Subcutaneous abdominal adipose tissue (tissue), 5 donors: ENCODE data around the gene FKBP2.
A peak's percentile ranks its signal among the peaks of the same experiment; 100 is the strongest.

Experiments
- H3K27ac ChIP-seq: one replicate; pipeline ENCODE4 v1.7.0; 2013; ENCODE audit warnings: low read depth, mild to moderate bottlenecking, inconsistent platforms, low read length, moderate library complexity
- H3K27me3 ChIP-seq, 5 donors: one replicate each; pipeline ENCODE4 v1.7.0; 2013; ENCODE audit warnings: low read length in 5 of 5, inconsistent platforms in 1 of 5; ENCODE audit not compliant: control insufficient read depth in 5 of 5, insufficient read depth in 4 of 5
- H3K36me3 ChIP-seq, 5 donors: one replicate each; pipeline ENCODE4 v1.7.0; 2013; ENCODE audit warnings: low read length in 5 of 5; ENCODE audit not compliant: control insufficient read depth in 5 of 5, insufficient read depth in 5 of 5
- H3K4me1 ChIP-seq, 5 donors: one replicate each; pipeline ENCODE4 v1.7.0; 2013; ENCODE audit warnings: low read length in 5 of 5, mild to moderate bottlenecking in 3 of 5, moderate library complexity in 1 of 5; ENCODE audit not compliant: control insufficient read depth in 5 of 5, insufficient read depth in 5 of 5
- H3K4me3 ChIP-seq, 5 donors: one replicate each; pipeline ENCODE4 v1.7.0; 2013; ENCODE audit warnings: low read length in 5 of 5, low read depth in 1 of 5
- H3K9ac ChIP-seq, 5 donors: one replicate each; pipeline ENCODE4 v1.7.0; 2013; ENCODE audit warnings: low read length in 5 of 5, mild to moderate bottlenecking in 4 of 5, moderate library complexity in 3 of 5
- H3K9me3 ChIP-seq, 5 donors: one replicate each; pipeline ENCODE4 v1.7.0; 2013; ENCODE audit warnings: low read length in 5 of 5; ENCODE audit not compliant: control insufficient read depth in 5 of 5
- donor health status: healthy.
- donor health status: healthy.
- donor health status: healthy.
- donor health status: healthy.
- donor health status: healthy.

The FKBP2 gene

DNA sequence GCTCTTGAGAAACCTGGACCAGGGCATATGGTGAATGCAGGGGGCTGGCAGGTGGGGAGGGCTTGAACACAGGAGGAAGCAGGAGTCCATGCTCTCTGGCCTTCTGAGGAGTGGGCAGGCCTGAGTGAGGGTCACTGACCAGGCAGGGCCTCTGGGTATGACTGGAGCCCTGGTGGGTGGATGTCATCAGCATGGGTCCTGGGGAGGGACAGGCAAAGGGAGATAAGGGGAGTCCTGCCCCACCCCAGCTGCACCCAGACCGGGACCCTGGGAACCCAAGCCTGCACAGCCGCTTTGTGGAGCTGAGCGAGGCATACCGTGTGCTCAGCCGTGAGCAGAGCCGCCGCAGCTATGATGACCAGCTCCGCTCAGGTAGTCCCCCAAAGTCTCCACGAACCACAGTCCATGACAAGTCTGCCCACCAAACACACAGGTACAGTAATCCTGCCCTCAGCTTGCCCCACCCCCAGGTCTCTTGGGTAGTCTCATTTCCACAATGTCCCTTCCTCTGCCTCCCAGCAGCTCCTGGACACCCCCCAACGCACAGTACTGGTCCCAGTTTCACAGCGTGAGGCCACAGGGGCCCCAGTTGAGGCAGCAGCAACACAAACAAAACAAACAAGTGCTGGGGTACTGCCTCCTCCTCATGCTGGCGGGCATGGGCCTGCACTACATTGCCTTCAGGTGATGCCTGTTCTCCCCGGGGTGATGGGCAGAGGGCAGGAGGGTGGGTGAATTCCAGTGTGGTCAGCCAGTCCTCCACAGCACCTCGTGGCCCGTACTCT, 8.5 kb upstream of the FKBP2 start:
- Histone ChIP-seq H3K4me1 (peaks cover 8 to 59% (median 51%) of the 10 kb centered on the region in 5 donors), H3K27me3 (no peaks in the 10 kb centered on the region), H3K36me3 (peaks cover 0 to 10% (median 4%) of the 10 kb centered on the region in 5 donors), H3K9ac (peak overlapping the region in 2 of 5 donors; percentile 20 to 62), H3K9me3 (no peaks in the 10 kb centered on the region), H3K4me3 (no peak overlapping the region), H3K27ac (no peak overlapping the region)

DNA sequence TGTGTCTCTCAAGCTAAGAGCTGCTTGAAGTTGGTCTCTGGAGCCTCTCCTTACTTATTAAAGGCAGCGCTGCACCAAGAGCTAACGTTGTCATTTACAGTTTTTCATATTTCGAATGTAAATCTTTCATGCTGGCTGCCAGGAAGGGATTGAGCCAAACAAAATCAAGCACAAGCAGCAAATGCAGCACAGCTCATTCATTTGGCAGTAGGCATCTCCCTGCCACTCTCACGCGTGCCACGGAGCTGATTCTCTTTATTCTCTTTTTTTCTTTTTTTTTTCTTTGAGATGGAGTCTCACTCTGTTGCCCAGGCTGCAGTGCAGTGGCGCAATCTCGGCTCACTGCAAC, 8.0 kb upstream of the FKBP2 start:
- Histone ChIP-seq H3K9ac (peak overlapping the region in 1 of 5 donors; percentile 62), H3K27ac (no peak overlapping the region), H3K27me3 (no peaks in the 10 kb centered on the region), H3K4me1 (peaks cover 8 to 58% (median 48%) of the 10 kb centered on the region in 5 donors), H3K36me3 (peaks cover 0 to 16% (median 10%) of the 10 kb centered on the region in 5 donors), H3K4me3 (no peak overlapping the region), H3K9me3 (no peaks in the 10 kb centered on the region)

DNA sequence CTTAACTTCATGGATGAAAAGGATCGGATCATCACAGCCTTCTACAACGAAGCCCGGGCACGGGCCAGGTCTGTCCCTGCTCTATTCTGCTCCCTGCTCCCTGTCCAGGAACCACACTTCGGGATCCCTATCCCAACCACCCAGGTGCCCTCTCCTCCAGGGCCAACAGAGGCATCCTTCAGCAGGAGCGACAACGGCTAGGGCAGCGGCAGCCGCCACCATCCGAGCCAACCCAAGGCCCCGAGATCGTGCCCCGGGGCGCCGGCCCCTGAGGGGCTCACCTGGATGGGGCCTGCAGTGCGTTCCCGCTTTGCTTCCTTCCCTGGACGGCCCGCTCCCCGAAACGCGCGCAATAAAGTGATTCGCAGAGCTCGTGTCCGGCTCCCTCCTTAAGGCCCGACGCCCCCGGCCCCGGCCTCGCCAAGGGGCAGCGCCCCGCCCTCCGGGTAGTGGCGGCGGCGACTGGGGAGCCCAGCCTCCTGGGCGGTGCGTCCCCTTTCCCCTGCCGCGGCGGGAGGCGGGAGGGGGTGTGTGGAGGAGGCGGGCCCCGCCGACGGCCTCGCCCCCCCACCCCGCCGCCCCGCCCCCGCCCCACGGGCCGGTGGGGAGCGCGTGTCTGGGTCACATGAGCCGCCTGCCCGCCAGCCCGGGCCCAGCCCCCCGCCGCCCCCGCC, 6.8 kb upstream of the FKBP2 start, which contains the start of gene VEGFB:
Gene VEGFB (plus strand): TSS at position 672 of the 674 bp plus-strand sequence. CDS start 250 bp downstream, outside the sequence.
- peak within 1 kb of the TSS; percentile 69 for H3K27ac ChIP-seq
- peaks cover 8 to 58% (median 48%) of the 10 kb centered on the region in 5 donors for H3K4me1 ChIP-seq
- H3K27me3 ChIP-seq, result no peaks in the 10 kb centered on the region
- no peaks in the 10 kb centered on the region for H3K9me3 ChIP-seq
- H3K4me3 ChIP-seq, result peak within 1 kb of the TSS; percentile 65 to 89 (median 76)
- peaks cover 0 to 27% (median 21%) of the 10 kb centered on the region in 5 donors for H3K36me3 ChIP-seq
- peak within 1 kb of the TSS in 4 of 5 donors; percentile 53 to 80 (median 72) for H3K9ac ChIP-seq

DNA sequence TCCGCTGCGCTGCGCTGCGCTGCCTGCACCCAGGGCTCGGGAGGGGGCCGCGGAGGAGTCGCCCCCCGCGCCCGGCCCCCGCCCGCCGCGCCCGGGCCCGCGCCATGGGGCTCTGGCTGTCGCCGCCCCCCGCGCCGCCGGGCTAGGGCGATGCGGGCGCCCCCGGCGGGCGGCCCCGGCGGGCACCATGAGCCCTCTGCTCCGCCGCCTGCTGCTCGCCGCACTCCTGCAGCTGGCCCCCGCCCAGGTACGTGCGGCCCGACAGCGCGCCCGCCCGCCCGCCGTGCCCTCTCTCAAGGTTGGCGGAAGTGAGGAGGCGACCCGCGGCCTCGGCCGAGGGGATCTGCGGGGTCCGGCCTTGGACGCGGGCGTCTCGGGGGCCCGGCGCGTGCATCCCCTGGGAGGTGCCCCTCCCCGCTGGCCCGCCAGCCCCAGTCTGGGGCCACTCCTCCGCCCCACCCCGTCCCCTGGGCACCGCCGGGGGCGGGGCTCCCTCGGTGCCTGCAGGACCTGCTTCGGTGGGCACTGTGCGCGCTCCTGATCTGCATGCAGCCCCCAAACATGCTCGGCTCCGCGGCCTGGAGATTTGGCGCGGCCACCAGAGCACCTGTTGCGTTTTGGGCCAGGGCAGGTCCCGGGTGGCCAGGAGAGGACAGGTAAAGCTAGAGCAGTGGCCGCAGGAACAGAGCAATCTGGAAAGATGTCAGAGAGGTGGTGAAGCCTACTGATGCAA, 6.1 kb upstream of the FKBP2 start:
- no peaks in the 10 kb centered on the region for H3K9me3 ChIP-seq
- H3K36me3 ChIP-seq, result peaks cover 0 to 28% (median 23%) of the 10 kb centered on the region in 5 donors
- no peaks in the 10 kb centered on the region for H3K27me3 ChIP-seq
- H3K4me1 ChIP-seq, result peaks cover 8 to 54% (median 42%) of the 10 kb centered on the region in 5 donors
- peak overlapping the region; percentile 69 for H3K27ac ChIP-seq
- H3K4me3 ChIP-seq, result peak overlapping the region; percentile 62 to 89 (median 76)
- H3K9ac ChIP-seq, result peak overlapping the region in 4 of 5 donors; percentile 34 to 80 (median 60)

DNA sequence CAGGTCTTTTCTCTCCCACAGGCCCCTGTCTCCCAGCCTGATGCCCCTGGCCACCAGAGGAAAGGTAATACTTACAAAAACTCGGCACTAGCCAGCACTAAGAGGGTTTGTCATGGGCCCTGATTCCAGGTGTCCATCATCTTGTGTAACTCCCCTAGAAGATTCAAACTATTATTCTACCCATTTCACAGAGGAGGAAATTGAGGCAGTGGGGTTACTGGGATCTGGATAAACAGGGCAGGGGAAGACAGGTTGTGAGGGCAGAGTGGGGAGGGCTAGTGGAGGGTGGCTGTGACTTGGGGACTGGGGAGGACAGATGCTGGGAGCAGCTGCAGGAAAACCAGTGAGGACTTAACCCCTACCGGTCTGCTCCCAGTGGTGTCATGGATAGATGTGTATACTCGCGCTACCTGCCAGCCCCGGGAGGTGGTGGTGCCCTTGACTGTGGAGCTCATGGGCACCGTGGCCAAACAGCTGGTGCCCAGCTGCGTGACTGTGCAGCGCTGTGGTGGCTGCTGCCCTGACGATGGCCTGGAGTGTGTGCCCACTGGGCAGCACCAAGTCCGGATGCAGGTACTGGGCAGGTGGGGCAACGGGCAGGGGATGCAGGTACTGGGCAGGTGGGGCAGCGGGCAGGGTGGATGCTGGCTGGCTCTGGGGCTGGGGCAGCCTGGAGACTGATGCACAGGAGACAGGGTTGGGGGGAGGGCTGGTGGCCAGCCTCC, 5.3 kb upstream of the FKBP2 start:
- Histone ChIP-seq H3K4me1 (peaks cover 12 to 54% (median 46%) of the 10 kb centered on the region in 5 donors), H3K9ac (peak overlapping the region in 4 of 5 donors; percentile 34 to 80 (median 60)), H3K27me3 (peaks cover 0 to 2% (median 0%) of the 10 kb centered on the region in 5 donors), H3K27ac (peak overlapping the region; percentile 69), H3K9me3 (no peaks in the 10 kb centered on the region), H3K36me3 (peaks cover 0 to 28% (median 23%) of the 10 kb centered on the region in 5 donors), H3K4me3 (peak overlapping the region; percentile 62 to 89 (median 76))

DNA sequence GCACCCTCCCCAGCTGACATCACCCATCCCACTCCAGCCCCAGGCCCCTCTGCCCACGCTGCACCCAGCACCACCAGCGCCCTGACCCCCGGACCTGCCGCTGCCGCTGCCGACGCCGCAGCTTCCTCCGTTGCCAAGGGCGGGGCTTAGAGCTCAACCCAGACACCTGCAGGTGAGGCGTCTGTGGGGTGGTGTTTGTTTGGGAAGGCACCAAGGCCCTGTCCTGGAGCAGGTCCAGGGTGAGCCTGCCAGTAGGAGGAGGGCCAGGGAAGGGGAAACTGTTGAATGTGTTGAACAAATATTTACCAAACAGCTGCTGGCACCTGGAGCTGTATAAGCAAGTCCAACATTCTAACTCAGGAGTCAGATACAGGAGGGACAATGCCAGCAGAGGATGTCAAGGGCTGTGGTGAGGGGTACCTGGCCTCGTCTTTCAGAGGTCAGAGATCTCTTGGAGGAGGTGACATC, 3.4 kb upstream of the FKBP2 start:
- Histone ChIP-seq H3K9me3 (no peaks in the 10 kb centered on the region), H3K27me3 (peaks cover 0 to 7% (median 0%) of the 10 kb centered on the region in 5 donors), H3K27ac (no peak overlapping the region), H3K9ac (no peak overlapping the region), H3K36me3 (peaks cover 0 to 28% (median 23%) of the 10 kb centered on the region in 5 donors), H3K4me1 (peaks cover 14 to 55% (median 46%) of the 10 kb centered on the region in 5 donors), H3K4me3 (no peak overlapping the region)

DNA sequence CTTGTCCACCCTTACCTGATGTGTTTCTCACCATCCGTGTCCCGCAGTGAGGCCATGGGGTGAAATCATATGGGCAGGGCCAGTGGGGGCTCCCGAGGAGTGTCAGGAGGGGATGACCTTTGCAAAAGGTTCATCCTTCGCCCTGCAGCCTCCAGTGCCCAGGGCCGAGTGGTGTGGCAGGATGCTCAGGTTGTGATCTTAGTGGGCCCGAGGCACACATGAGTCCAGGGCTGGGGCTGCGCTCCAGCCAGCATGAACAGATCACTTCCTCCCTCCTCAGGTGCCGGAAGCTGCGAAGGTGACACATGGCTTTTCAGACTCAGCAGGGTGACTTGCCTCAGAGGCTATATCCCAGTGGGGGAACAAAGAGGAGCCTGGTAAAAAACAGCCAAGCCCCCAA, 2.8 kb upstream of the FKBP2 start:
- Histone ChIP-seq H3K36me3 (peaks cover 0 to 29% (median 24%) of the 10 kb centered on the region in 5 donors), H3K9ac (no peak overlapping the region), H3K27me3 (peaks cover 0 to 7% (median 0%) of the 10 kb centered on the region in 5 donors), H3K4me3 (no peak overlapping the region), H3K27ac (no peak overlapping the region), H3K4me1 (peaks cover 13 to 55% (median 45%) of the 10 kb centered on the region in 5 donors), H3K9me3 (no peaks in the 10 kb centered on the region)

DNA sequence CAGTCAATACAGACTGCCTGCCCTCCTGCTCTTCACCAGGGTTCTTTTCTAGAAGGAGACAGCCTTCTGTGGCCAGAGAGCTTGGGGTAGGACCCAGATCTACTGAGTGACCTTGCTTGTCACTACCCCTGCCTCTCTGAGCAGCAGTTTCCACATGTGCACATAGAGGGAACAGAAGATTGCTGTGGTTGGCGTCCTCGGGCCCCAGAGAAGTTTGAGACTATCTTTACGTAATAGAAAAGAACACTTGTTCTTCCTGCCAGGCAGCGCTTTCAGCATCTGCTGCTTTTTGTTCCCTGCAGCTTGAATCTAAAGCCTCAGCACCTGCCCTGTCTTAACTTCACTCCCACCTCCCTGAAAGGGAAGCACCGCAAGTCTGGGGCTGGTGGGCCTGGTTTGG, 1.9 kb upstream of the FKBP2 start:
- H3K36me3 ChIP-seq, result peaks cover 0 to 39% (median 31%) of the 10 kb centered on the region in 5 donors
- H3K9me3 ChIP-seq, result no peaks in the 10 kb centered on the region
- H3K9ac ChIP-seq, result no peak overlapping the region
- peaks cover 0 to 7% (median 0%) of the 10 kb centered on the region in 5 donors for H3K27me3 ChIP-seq
- H3K4me1 ChIP-seq, result peaks cover 12 to 56% (median 42%) of the 10 kb centered on the region in 5 donors
- no peak overlapping the region for H3K4me3 ChIP-seq
- H3K27ac ChIP-seq, result peak overlapping the region; percentile 54
